Activated CD4-positive, alpha-beta T cell treated with anti-CD3 and anti-CD28 coated beads, Interleukin-2, amount 50 U/mL, for 16 hours (primary cell): ENCODE data around the gene MAPK4.

Source experiments
- DNase-seq: peaks from one replicate; pipeline ENCODE4 v3.0.0-alpha.2; 2020

MAPK4 gene

GRCh38 chr18:50627594-50628532 lies 68.0 kb downstream of the MAPK4 start:
- DNase-seq: no peak

- DNase-seq: no peak
These were observed 68.6 kb downstream of the MAPK4 start for GRCh38 chr18:50628533-50628905.

GRCh38 chr18:50629148-50629631 lies 69.3 kb downstream of the MAPK4 start:
- no peak for DNase-seq

- no peak for DNase-seq
These were observed 71.0 kb downstream of the MAPK4 start for GRCh38 chr18:50630895-50631294.

GRCh38 chr18:50632895-50633515 lies 73.1 kb downstream of the MAPK4 start:
- no peak for DNase-seq

GRCh38 chr18:50633992-50634391 lies 74.1 kb downstream of the MAPK4 start:
- DNase-seq: no peak

GRCh38 chr18:50636366-50637057 lies 76.6 kb downstream of the MAPK4 start:
- DNase-seq: no peak

- no peak for DNase-seq
These were observed 78.4 kb downstream of the MAPK4 start for GRCh38 chr18:50638016-50638883.

GRCh38 chr18:50638884-50639420 lies 79.1 kb downstream of the MAPK4 start:
- no peak for DNase-seq

- DNase-seq: no peak
These were observed 79.8 kb downstream of the MAPK4 start for GRCh38 chr18:50639711-50640110.

GRCh38 chr18:50642439-50642838 lies 82.6 kb downstream of the MAPK4 start:
- DNase-seq: no peak

GRCh38 chr18:50644146-50644545 lies 84.3 kb downstream of the MAPK4 start:
- no peak for DNase-seq

- peak; percentile 1 for DNase-seq
These were observed 84.9 kb downstream of the MAPK4 start for GRCh38 chr18:50644807-50645206.

- no peak for DNase-seq
These were observed 87.3 kb downstream of the MAPK4 start for GRCh38 chr18:50647237-50647636.

- DNase-seq: no peak
These were observed 87.9 kb downstream of the MAPK4 start for GRCh38 chr18:50647792-50648191.

- no peak for DNase-seq
These were observed 89.9 kb downstream of the MAPK4 start for GRCh38 chr18:50649821-50650220.

- no peak for DNase-seq
These were observed 91.4 kb downstream of the MAPK4 start for GRCh38 chr18:50651334-50651733.

GRCh38 chr18:50653402-50654093 lies 93.7 kb downstream of the MAPK4 start:
- no peak for DNase-seq

- no peak for DNase-seq
These were observed 94.3 kb downstream of the MAPK4 start for GRCh38 chr18:50654211-50654610.

- no peak for DNase-seq
These were observed 95.0 kb downstream of the MAPK4 start for GRCh38 chr18:50654658-50655550.

GRCh38 chr18:50656396-50656795 lies 96.5 kb downstream of the MAPK4 start:
- no peak for DNase-seq
